HepG2 (cell line): ENCODE results near the gene CCL27. TPM values are rescaled to one million over a fixed set of nuclear protein-coding genes. Genes with fewer than 3 reads are reported as not detected.
A peak's percentile ranks its signal among the peaks of the same experiment; 100 is the strongest.

Experiments used
- ARNT ChIP-seq: fragments of 450-650 bp; IDR thresholded peaks from 2 replicates; pipeline ENCODE4 v1.6.1; 2017
- ETV6 ChIP-seq: sonication (generic); formaldehyde crosslinking; conservative IDR thresholded peaks from 2 replicates; pipeline ENCODE4 v1.4.0; 2020; ENCODE audit warnings: missing genetic modification reagents
- FOSL2 ChIP-seq: sonication (generic); formaldehyde crosslinking; IDR thresholded peaks from 2 replicates; pipeline ENCODE4 v1.4.0; 2020; ENCODE audit warnings: missing genetic modification reagents
- IRF2 ChIP-seq: IDR thresholded peaks from 2 replicates; pipeline ENCODE4 v1.6.1; 2018; ENCODE audit warnings: missing genetic modification reagents, missing compliant biosample characterization
- RFX1 ChIP-seq: fragments of 450-650 bp; IDR thresholded peaks from 2 replicates; pipeline ENCODE4 v1.6.1; 2017
- ZBTB7B ChIP-seq: sonication (generic); formaldehyde crosslinking; IDR thresholded peaks from 2 replicates; pipeline ENCODE4 v1.4.0; 2020; ENCODE audit warnings: missing genetic modification reagents
- ZSCAN12 ChIP-seq: sonication (generic); formaldehyde crosslinking; IDR thresholded peaks from 2 replicates; pipeline ENCODE4 v1.9.0; 2021; ENCODE audit warnings: mild to moderate bottlenecking, missing genetic modification reagents
- polyA plus RNA-seq, 8 experiments: library from polyadenylated mRNA; depleted of rRNA in 3 of 8; stranded (reverse) in 7 of 8; unstranded in 1 of 8; fragments of >200 nt; fragmentation: Illumina TruSeq in 4 of 8; extraction: Trizol in 4 of 8; gene quantifications; 2 replicates each; pipeline versions ENCODE4 v1.2.1 to v1.2.3, GENCODE V29; 2011 to 2016; ENCODE audit warnings: low read depth in 4 of 8, missing spikeins in 1 of 8, mixed read lengths in 1 of 8; ENCODE audit not compliant: insufficient read depth in 1 of 8
- total RNA-seq, 5 experiments: library from RNA; depleted of rRNA; stranded (reverse); fragments of >200 nt; fragmentation: Illumina TruSeq; extraction: Trizol; gene quantifications; 2 replicates each; pipeline ENCODE4 v1.2.3, GENCODE V29; 2016; ENCODE audit warnings: low read depth in 1 of 5
- TF ChIP-seq, protein P1 (sequence below), 2 experiments: sonication (generic) in 1 of 2; formaldehyde crosslinking in 1 of 2; IDR thresholded peaks; 2 replicates each; pipeline versions ENCODE4 v1.4.0 to v1.6.1; 2016 to 2020; ENCODE audit warnings: borderline replicate concordance in 1 of 2, low read depth in 1 of 2, mild to moderate bottlenecking in 1 of 2, missing genetic modification reagents in 1 of 2
- TF ChIP-seq, protein P2 (sequence below): sonication (generic); formaldehyde crosslinking; IDR thresholded peaks from 2 replicates; pipeline ENCODE4 v1.5.1; 2020; ENCODE audit warnings: missing genetic modification reagents, mild to moderate bottlenecking, borderline replicate concordance
- TF ChIP-seq, protein P3 (sequence below): sonication (generic); formaldehyde crosslinking; conservative IDR thresholded peaks from 2 replicates; pipeline ENCODE4 v1.8.1; 2023; ENCODE audit warnings: missing genetic modification reagents
- TF ChIP-seq, protein P4 (sequence below): sonication (generic); formaldehyde crosslinking; IDR thresholded peaks from 2 replicates; pipeline ENCODE4 v1.5.0; 2020; ENCODE audit warnings: missing genetic modification reagents
- TF ChIP-seq, protein P5 (sequence below): sonication (generic); formaldehyde crosslinking; IDR thresholded peaks from 2 replicates; pipeline ENCODE4 v1.9.0; 2021; ENCODE audit warnings: missing genetic modification reagents, borderline replicate concordance
- TF ChIP-seq, protein P6 (sequence below): sonication (generic); formaldehyde crosslinking; IDR thresholded peaks from 2 replicates; pipeline ENCODE4 v1.4.0; 2020; ENCODE audit warnings: missing genetic modification reagents, borderline replicate concordance

CCL27 gene
- total and polyA plus RNA-seq, 2 of the 13 experiments (the other 11 are each of a cell fraction or from before 2014, with no cell fraction given) = not detected

DNA sequence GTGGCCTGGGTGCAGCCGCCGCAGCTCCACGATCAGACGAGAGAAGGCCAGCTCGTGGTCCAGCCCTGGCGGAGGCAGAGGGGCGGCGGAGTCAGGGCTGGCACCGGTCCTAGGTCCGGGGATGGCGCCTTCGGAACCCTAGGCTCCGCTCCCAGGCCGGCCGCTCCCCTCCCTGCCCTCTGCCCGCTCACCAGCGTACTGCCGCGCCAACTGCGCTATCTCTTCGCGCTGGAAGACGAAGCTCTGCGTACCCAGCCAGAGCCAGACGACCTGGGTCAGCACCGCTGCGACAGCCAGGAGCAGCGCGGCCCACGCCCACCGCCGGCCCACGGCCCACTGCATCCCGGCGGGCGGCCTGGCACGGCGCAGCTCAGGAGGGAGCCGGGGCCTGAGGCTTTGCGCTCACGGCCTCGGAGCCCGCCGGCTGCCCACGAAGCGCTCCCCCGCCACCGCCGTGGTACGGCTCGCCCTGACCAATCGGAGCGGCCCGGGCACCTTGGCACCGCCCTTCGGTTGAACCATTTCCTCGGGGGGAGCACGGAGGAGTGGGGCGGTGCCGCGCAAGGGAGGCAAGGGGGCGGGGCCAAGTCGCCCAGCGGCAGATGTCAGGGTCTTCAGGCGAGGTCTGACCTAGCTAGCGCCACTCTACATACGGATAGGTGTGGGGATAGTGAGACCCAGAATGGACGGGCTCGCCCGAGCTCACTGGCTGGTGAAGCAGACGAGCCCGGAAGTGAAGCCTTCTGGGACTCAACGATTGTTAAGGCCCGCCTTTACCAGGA is 24.9 kb downstream of the CCL27 start, which contains the start of gene SIGMAR1 (continued):
- TF ChIP-seq, protein P1, sequence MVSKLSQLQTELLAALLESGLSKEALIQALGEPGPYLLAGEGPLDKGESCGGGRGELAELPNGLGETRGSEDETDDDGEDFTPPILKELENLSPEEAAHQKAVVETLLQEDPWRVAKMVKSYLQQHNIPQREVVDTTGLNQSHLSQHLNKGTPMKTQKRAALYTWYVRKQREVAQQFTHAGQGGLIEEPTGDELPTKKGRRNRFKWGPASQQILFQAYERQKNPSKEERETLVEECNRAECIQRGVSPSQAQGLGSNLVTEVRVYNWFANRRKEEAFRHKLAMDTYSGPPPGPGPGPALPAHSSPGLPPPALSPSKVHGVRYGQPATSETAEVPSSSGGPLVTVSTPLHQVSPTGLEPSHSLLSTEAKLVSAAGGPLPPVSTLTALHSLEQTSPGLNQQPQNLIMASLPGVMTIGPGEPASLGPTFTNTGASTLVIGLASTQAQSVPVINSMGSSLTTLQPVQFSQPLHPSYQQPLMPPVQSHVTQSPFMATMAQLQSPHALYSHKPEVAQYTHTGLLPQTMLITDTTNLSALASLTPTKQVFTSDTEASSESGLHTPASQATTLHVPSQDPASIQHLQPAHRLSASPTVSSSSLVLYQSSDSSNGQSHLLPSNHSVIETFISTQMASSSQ (IDR thresholded peaks at IDR 0.05; ENCODE audit: low read depth) = no peak
- TF ChIP-seq, protein P1 (CRISPR knock-in tag; IDR thresholded peaks at IDR 0.05; ENCODE audit: borderline replicate concordance) = no peak; the same call in 1 of the 2 replicates
- TF ChIP-seq, protein P2, sequence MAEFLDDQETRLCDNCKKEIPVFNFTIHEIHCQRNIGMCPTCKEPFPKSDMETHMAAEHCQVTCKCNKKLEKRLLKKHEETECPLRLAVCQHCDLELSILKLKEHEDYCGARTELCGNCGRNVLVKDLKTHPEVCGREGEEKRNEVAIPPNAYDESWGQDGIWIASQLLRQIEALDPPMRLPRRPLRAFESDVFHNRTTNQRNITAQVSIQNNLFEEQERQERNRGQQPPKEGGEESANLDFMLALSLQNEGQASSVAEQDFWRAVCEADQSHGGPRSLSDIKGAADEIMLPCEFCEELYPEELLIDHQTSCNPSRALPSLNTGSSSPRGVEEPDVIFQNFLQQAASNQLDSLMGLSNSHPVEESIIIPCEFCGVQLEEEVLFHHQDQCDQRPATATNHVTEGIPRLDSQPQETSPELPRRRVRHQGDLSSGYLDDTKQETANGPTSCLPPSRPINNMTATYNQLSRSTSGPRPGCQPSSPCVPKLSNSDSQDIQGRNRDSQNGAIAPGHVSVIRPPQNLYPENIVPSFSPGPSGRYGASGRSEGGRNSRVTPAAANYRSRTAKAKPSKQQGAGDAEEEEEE (CRISPR knock-in tag) = no peak
- TF ChIP-seq, protein P3, sequence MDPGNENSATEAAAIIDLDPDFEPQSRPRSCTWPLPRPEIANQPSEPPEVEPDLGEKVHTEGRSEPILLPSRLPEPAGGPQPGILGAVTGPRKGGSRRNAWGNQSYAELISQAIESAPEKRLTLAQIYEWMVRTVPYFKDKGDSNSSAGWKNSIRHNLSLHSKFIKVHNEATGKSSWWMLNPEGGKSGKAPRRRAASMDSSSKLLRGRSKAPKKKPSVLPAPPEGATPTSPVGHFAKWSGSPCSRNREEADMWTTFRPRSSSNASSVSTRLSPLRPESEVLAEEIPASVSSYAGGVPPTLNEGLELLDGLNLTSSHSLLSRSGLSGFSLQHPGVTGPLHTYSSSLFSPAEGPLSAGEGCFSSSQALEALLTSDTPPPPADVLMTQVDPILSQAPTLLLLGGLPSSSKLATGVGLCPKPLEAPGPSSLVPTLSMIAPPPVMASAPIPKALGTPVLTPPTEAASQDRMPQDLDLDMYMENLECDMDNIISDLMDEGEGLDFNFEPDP (CRISPR knock-in tag) = no peak
- peak; percentile 15 for TF ChIP-seq FOSL2 (CRISPR knock-in tag)
- TF ChIP-seq ZBTB7B = no peak
- 0 out of 2 replicates have a peak, but pooled peaks have one; percentile 9 for TF ChIP-seq ZSCAN12 (CRISPR knock-in tag)
- no peak for TF ChIP-seq ARNT
- TF ChIP-seq, protein P4, sequence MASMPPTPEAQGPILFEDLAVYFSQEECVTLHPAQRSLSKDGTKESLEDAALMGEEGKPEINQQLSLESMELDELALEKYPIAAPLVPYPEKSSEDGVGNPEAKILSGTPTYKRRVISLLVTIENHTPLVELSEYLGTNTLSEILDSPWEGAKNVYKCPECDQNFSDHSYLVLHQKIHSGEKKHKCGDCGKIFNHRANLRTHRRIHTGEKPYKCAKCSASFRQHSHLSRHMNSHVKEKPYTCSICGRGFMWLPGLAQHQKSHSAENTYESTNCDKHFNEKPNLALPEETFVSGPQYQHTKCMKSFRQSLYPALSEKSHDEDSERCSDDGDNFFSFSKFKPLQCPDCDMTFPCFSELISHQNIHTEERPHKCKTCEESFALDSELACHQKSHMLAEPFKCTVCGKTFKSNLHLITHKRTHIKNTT (CRISPR knock-in tag) = no peak
- no peak for TF ChIP-seq RFX1
- TF ChIP-seq, protein P5, sequence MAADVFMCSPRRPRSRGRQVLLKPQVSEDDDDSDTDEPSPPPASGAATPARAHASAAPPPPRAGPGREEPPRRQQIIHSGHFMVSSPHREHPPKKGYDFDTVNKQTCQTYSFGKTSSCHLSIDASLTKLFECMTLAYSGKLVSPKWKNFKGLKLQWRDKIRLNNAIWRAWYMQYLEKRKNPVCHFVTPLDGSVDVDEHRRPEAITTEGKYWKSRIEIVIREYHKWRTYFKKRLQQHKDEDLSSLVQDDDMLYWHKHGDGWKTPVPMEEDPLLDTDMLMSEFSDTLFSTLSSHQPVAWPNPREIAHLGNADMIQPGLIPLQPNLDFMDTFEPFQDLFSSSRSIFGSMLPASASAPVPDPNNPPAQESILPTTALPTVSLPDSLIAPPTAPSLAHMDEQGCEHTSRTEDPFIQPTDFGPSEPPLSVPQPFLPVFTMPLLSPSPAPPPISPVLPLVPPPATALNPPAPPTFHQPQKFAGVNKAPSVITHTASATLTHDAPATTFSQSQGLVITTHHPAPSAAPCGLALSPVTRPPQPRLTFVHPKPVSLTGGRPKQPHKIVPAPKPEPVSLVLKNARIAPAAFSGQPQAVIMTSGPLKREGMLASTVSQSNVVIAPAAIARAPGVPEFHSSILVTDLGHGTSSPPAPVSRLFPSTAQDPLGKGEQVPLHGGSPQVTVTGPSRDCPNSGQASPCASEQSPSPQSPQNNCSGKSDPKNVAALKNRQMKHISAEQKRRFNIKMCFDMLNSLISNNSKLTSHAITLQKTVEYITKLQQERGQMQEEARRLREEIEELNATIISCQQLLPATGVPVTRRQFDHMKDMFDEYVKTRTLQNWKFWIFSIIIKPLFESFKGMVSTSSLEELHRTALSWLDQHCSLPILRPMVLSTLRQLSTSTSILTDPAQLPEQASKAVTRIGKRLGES (CRISPR knock-in tag) = no peak
- TF ChIP-seq ETV6 (CRISPR knock-in tag) = 0 out of 2 replicates have a peak, but pooled peaks have one; percentile 66
- TF ChIP-seq, protein P6, sequence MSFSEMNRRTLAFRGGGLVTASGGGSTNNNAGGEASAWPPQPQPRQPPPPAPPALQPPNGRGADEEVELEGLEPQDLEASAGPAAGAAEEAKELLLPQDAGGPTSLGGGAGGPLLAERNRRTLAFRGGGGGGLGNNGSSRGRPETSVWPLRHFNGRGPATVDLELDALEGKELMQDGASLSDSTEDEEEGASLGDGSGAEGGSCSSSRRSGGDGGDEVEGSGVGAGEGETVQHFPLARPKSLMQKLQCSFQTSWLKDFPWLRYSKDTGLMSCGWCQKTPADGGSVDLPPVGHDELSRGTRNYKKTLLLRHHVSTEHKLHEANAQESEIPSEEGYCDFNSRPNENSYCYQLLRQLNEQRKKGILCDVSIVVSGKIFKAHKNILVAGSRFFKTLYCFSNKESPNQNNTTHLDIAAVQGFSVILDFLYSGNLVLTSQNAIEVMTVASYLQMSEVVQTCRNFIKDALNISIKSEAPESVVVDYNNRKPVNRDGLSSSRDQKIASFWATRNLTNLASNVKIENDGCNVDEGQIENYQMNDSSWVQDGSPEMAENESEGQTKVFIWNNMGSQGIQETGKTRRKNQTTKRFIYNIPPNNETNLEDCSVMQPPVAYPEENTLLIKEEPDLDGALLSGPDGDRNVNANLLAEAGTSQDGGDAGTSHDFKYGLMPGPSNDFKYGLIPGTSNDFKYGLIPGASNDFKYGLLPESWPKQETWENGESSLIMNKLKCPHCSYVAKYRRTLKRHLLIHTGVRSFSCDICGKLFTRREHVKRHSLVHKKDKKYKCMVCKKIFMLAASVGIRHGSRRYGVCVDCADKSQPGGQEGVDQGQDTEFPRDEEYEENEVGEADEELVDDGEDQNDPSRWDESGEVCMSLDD (CRISPR knock-in tag) = peak; percentile 16; the same call in 1 of the 2 replicates
- TF ChIP-seq IRF2 (CRISPR knock-in tag) = peak; percentile 54
